Ascending aorta (tissue), 2 donors: ENCODE results near the gene ID2. TPM values are rescaled to one million over a fixed set of nuclear protein-coding genes. Genes with fewer than 3 reads are reported as not detected.

ENCODE experiments used
- DNase-seq, 2 donors: peaks; one replicate each; pipeline ENCODE4 v3.0.0-alpha.2; 2019; ENCODE audit warnings: low spot score in 2 of 2
- H3K27ac ChIP-seq, 2 donors: fragments of 200-600 bp; sonication (generic); one replicate each; pipeline ENCODE4 v1.5.1; 2016 to 2017; ENCODE audit warnings: mild to moderate bottlenecking in 1 of 2
- H3K27me3 ChIP-seq: fragments of 200-600 bp; sonication (generic); one replicate; pipeline ENCODE4 v1.5.1; 2017
- H3K36me3 ChIP-seq, 2 donors: fragments of 200-600 bp; sonication (generic); one replicate each; pipeline ENCODE4 v1.5.1; 2016
- H3K4me1 ChIP-seq, 2 donors: fragments of 200-600 bp; sonication (generic); one replicate each; pipeline ENCODE4 v1.5.1; 2016 to 2017; ENCODE audit warnings: mild to moderate bottlenecking in 1 of 2
- H3K4me3 ChIP-seq, 2 donors: fragments of 200-600 bp; sonication (generic); one replicate each; pipeline ENCODE4 v1.5.1; 2016 to 2017; ENCODE audit warnings: mild to moderate bottlenecking in 1 of 2
- H3K9me3 ChIP-seq, 2 donors: fragments of 200-600 bp; sonication (generic); one replicate each; pipeline ENCODE4 v1.5.1; 2016
- CTCF ChIP-seq, 3 experiments: fragments of 200-600 bp in 2 of 3; fragments of 450-650 bp in 1 of 3; sonication (generic) in 2 of 3; IDR thresholded peaks; one replicate each; pipeline ENCODE4 v1.5.1; 2016 to 2019; ENCODE audit warnings: antibody characterized with exemption in 3 of 3, mild to moderate bottlenecking in 1 of 3, moderate library complexity in 1 of 3
- intact Hi-C: fragments of 100-400 bp; cut with DNase I; formaldehyde crosslinking; loops from one replicate; pipeline ENCODE4 v1.15.1; 2023
- total RNA-seq: library from RNA; depleted of rRNA; stranded (reverse); fragments of >200 nt; gene quantifications from one replicate; pipeline ENCODE4 v1.1.0, GENCODE V29; 2016

Gene ID2
- total RNA-seq, 1 donor from 2014 or later: 752 TPM

GRCh38 chr2:8672940-8673339, 8.9 kb upstream of the ID2 start:
- TF ChIP-seq CTCF (IDR thresholded peaks at IDR 0.05): no peak
- no peaks in the 10 kb centered on the region for H3K27me3 ChIP-seq
- H3K4me3 ChIP-seq: no peak overlapping the region
- peaks cover 5 to 7% of the 10 kb centered on the region in 2 donors for H3K9me3 ChIP-seq
- no peak for DNase-seq
- intact Hi-C loops: loop anchor here (10.0 kb wide), 1 partner anchor 332 kb away; the partner anchor contains the start of gene MBOAT2
- H3K4me1 ChIP-seq: peaks cover 5 to 11% of the 10 kb centered on the region in 2 donors
- no peak overlapping the region for H3K27ac ChIP-seq
- no peaks in the 10 kb centered on the region for H3K36me3 ChIP-seq

- DNase-seq: no peak
- H3K4me1 ChIP-seq: peaks cover 5 to 11% of the 10 kb centered on the region in 2 donors
- peaks cover 5 to 7% of the 10 kb centered on the region in 2 donors for H3K9me3 ChIP-seq
- H3K36me3 ChIP-seq: no peaks in the 10 kb centered on the region
- H3K27me3 ChIP-seq: no peaks in the 10 kb centered on the region
- no peak overlapping the region for H3K27ac ChIP-seq
- no peak for TF ChIP-seq CTCF (IDR thresholded peaks at IDR 0.05)
- no peak overlapping the region for H3K4me3 ChIP-seq
- intact Hi-C loops: loop anchor here (10.0 kb wide), 1 partner anchor 331 kb away; the partner anchor contains the start of gene MBOAT2
These were observed 8.5 kb upstream of the ID2 start for GRCh38 chr2:8673381-8673780.

- intact Hi-C loops: loop anchor here (5.0 to 10.0 kb wide), 4 partner anchors 92 to 1368 kb away; partner anchors contain the start of genes KLF11 and MBOAT2
- TF ChIP-seq CTCF (IDR thresholded peaks at IDR 0.05): no peak
- Histone ChIP-seq H3K27ac (no peak overlapping the region), H3K9me3 (peaks cover 5 to 7% of the 10 kb centered on the region in 2 donors), H3K36me3 (no peaks in the 10 kb centered on the region), H3K4me1 (peaks cover 5% of the 10 kb centered on the region in 2 donors), H3K27me3 (no peaks in the 10 kb centered on the region), H3K4me3 (no peak overlapping the region)
- DNase-seq: no peak
These were observed 7.3 kb upstream of the ID2 start for GRCh38 chr2:8674420-8675009.

GRCh38 chr2:8675543-8675942, 6.3 kb upstream of the ID2 start:
- Histone ChIP-seq H3K9me3 (peaks cover 5 to 7% of the 10 kb centered on the region in 2 donors), H3K36me3 (no peaks in the 10 kb centered on the region), H3K27me3 (no peaks in the 10 kb centered on the region), H3K27ac (peak overlapping the region; percentile 89 to 99), H3K4me1 (peaks cover 5 to 9% of the 10 kb centered on the region in 2 donors), H3K4me3 (peak overlapping the region in 1 of 2 donors; percentile 82)
- no peak for TF ChIP-seq CTCF (IDR thresholded peaks at IDR 0.05)
- no peak for DNase-seq
- intact Hi-C loops: loop anchor here (5.0 to 10.0 kb wide), 4 partner anchors 93 to 1367 kb away; partner anchors contain the start of genes KLF11 and MBOAT2

- peak overlapping the region; percentile 89 to 99 for H3K27ac ChIP-seq
- H3K9me3 ChIP-seq: peaks cover 5 to 7% of the 10 kb centered on the region in 2 donors
- peak; percentile 74 to 95 for DNase-seq
- H3K36me3 ChIP-seq: no peaks in the 10 kb centered on the region
- no peak for TF ChIP-seq CTCF (IDR thresholded peaks at IDR 0.05)
- intact Hi-C loops: loop anchor here (5.0 to 10.0 kb wide), 4 partner anchors 94 to 1366 kb away; partner anchors contain the start of genes KLF11 and MBOAT2
- peaks cover 5 to 9% of the 10 kb centered on the region in 2 donors for H3K4me1 ChIP-seq
- peak overlapping the region; percentile 46 to 82 for H3K4me3 ChIP-seq
- no peaks in the 10 kb centered on the region for H3K27me3 ChIP-seq
These were observed 5.5 kb upstream of the ID2 start for GRCh38 chr2:8676191-8676920.
